Measurements from ENCODE around the gene DHCR7. TPM values are rescaled to one million over a fixed set of nuclear protein-coding genes. Genes with fewer than 3 reads are reported as not detected.
A peak's percentile ranks its signal among the peaks of the same experiment; 100 is the strongest.

The DHCR7 gene
- polyA plus RNA-seq, 1 donor, result 29.4 TPM

DNA sequence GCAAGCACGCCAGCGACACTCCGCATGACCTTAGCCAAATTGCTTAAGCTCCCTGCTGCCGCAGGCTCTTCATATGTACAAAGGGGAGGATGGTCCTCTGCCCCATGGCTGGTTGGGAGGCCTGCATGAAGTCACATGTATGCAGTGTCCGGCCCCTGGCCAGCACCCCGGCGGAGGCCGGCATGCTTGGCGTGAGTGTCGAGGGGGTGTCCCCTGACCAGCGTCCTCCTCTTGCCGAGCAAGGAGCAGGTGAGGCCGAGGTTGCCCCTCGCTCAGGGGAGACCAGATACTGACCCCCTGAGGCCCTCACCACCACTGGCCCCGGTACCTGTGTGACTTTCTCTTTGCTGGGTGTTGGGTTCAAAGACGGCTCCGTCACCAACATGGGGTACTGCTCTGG, 50.2 kb downstream of the DHCR7 start:
- H3K4me1 ChIP-seq (ENCODE audit: control insufficient read depth, insufficient read depth, low read length), result no peaks in the 10 kb centered on the region
- H3K9me3 ChIP-seq (ENCODE audit: control insufficient read depth, low read depth, low read length), result no peaks in the 10 kb centered on the region
- H3K27me3 ChIP-seq (ENCODE audit: control insufficient read depth, insufficient read depth, low read length), result peaks cover 4% of the 10 kb centered on the region
- no peaks in the 10 kb centered on the region for H3K36me3 ChIP-seq (ENCODE audit: control insufficient read depth, insufficient read depth, low read length)
- no CpG with 5 or more reads among the region's 17 CpGs for WGBS (ENCODE audit: insufficient coverage, low lambda C conversion rate)
- no peak overlapping the region for H3K4me3 ChIP-seq (ENCODE audit: low read length)
- H3K27ac ChIP-seq (ENCODE audit: low read length), result no peak overlapping the region
- DNase-seq, result no peak

DNA sequence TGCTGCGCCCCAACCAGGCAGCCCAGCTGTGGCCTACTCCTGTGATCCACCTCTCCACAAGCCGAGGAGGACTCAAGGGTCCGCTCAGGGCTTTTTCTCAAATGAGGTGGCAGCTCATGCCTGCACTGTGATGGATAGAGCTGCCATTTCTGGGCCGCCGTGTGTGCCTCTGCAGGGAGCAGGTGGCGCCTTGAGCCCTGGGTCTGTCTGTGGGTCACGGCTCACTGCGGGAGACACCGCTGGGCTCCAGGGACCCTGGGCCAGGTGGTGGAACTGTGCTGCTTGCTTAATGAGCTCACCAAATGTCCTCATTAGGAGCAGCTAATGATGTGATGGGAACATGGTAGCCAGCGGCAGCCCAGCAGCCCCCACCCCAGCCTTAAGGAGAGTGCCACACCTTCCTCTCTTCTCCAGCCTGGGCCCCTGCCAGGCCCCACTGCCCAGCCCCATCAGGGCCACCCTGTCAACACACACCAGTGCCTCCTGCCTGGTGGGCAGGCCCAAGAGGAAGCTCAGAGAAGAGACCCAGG, 50.8 kb downstream of the DHCR7 start:
- DNase-seq, result no peak
- H3K27me3 ChIP-seq (ENCODE audit: control insufficient read depth, insufficient read depth, low read length), result peaks cover 4% of the 10 kb centered on the region
- no peaks in the 10 kb centered on the region for H3K36me3 ChIP-seq (ENCODE audit: control insufficient read depth, insufficient read depth, low read length)
- no peak overlapping the region for H3K4me3 ChIP-seq (ENCODE audit: low read length)
- no peak overlapping the region for H3K27ac ChIP-seq (ENCODE audit: low read length)
- no peaks in the 10 kb centered on the region for H3K9me3 ChIP-seq (ENCODE audit: control insufficient read depth, low read depth, low read length)
- no CpG with 5 or more reads among the region's 10 CpGs for WGBS (ENCODE audit: insufficient coverage, low lambda C conversion rate)
- H3K4me1 ChIP-seq (ENCODE audit: control insufficient read depth, insufficient read depth, low read length), result no peaks in the 10 kb centered on the region

DNA sequence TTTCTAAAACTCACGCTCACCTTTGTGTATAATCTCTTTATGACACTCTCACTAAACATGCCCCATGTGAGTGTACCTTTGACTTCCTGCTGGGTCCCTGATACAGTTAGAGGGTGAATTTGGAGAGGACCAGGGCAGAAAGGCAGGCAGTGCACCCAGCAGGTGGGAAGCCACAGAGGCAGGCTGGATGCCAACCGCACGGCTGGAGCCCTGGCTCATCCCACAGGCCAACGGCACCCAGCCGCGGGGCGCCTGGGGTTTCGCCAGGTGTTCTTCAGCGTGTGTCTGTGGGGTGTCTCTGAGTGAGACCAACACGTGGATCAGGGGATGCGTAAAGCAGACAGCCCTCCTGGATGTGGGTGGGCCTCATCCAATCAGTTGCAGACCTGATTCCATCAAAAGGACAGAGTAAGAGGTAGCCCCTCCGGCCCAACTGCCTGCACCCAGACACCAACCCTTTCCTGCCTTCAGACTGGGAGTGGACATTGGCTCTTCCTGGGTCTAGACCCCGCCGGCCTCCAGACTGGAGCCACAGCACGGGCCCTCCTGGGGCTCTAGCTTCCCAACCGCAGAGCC, 51.6 kb downstream of the DHCR7 start:
- no peaks in the 10 kb centered on the region for H3K9me3 ChIP-seq (ENCODE audit: control insufficient read depth, low read depth, low read length)
- no peak overlapping the region for H3K27ac ChIP-seq (ENCODE audit: low read length)
- peaks cover 6% of the 10 kb centered on the region for H3K27me3 ChIP-seq (ENCODE audit: control insufficient read depth, insufficient read depth, low read length)
- WGBS (ENCODE audit: insufficient coverage, low lambda C conversion rate), result 100% methylated on average over 1 of the region's 16 CpGs
- H3K4me1 ChIP-seq (ENCODE audit: control insufficient read depth, insufficient read depth, low read length), result no peaks in the 10 kb centered on the region
- no peak overlapping the region for H3K4me3 ChIP-seq (ENCODE audit: low read length)
- no peak for DNase-seq
- no peaks in the 10 kb centered on the region for H3K36me3 ChIP-seq (ENCODE audit: control insufficient read depth, insufficient read depth, low read length)

DNA sequence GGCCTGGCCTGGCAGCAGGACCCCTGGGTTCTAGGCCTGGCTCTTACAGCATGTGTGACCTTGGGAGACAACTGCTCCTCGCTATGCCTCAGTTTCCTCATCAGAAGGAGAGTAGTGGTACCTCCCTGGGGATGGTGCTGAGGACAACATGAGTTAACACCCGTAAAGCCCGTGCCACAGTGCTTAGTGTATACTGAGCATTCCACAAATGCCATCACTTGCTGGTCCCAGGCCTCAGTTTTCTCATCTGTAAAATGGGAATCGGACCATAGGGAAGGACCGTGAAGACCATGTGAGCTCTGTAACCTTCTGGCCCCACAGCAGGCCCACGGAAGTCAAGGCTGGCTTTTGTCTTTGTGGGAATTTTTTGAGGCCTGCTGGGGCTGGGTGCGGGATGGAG, 52.4 kb downstream of the DHCR7 start:
- no peaks in the 10 kb centered on the region for H3K4me1 ChIP-seq (ENCODE audit: control insufficient read depth, insufficient read depth, low read length)
- no peak overlapping the region for H3K4me3 ChIP-seq (ENCODE audit: low read length)
- no CpG with 5 or more reads among the region's 7 CpGs for WGBS (ENCODE audit: insufficient coverage, low lambda C conversion rate)
- H3K36me3 ChIP-seq (ENCODE audit: control insufficient read depth, insufficient read depth, low read length), result no peaks in the 10 kb centered on the region
- H3K9me3 ChIP-seq (ENCODE audit: control insufficient read depth, low read depth, low read length), result no peaks in the 10 kb centered on the region
- DNase-seq, result no peak
- H3K27ac ChIP-seq (ENCODE audit: low read length), result no peak overlapping the region
- H3K27me3 ChIP-seq (ENCODE audit: control insufficient read depth, insufficient read depth, low read length), result peaks cover 6% of the 10 kb centered on the region

DNA sequence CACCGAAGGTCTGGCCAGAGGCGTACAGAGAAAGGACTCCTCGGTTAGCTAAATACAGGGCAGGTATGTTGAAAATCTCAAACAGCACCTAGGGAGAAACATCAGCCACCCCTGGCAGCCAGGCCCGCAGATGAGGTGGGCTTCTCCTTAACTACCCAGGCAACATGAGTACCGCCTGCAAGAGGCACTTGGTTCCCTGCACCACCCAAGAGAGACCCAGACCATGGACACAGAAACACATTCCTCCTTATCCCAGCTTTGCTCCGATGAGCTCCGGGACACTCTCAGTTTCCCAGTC, 53.0 kb downstream of the DHCR7 start:
- no peak for DNase-seq
- Histone ChIP-seq H3K27ac (ENCODE audit: low read length) (no peak overlapping the region), H3K4me3 (ENCODE audit: low read length) (no peak overlapping the region)

DNA sequence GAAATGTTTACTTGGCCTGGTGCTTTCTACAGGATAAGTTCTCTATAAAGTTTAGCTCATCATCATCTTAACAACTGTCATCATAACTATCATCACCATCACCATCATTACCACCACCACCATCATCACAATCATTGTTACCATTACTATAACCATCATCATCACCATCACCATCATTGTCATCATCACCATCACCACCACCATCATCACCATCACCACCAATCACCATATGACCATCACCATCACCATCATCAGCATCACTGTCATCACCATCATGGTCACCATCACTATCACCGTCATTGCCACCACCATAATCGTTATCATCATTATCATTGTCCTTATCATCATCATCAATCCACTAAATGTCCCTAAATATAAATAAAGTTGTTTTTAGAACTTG, 54.9 kb downstream of the DHCR7 start:
- no peaks in the 10 kb centered on the region for H3K4me1 ChIP-seq (ENCODE audit: control insufficient read depth, insufficient read depth, low read length)
- DNase-seq, result no peak
- H3K27ac ChIP-seq (ENCODE audit: low read length), result no peak overlapping the region
- no peak overlapping the region for H3K4me3 ChIP-seq (ENCODE audit: low read length)
- WGBS (ENCODE audit: insufficient coverage, low lambda C conversion rate), result no CpG with 5 or more reads among the region's 2 CpGs
- H3K27me3 ChIP-seq (ENCODE audit: control insufficient read depth, insufficient read depth, low read length), result peaks cover 6% of the 10 kb centered on the region
- H3K9me3 ChIP-seq (ENCODE audit: control insufficient read depth, low read depth, low read length), result peaks cover under 1% of the 10 kb centered on the region
- no peaks in the 10 kb centered on the region for H3K36me3 ChIP-seq (ENCODE audit: control insufficient read depth, insufficient read depth, low read length)

More for the DNA sequence above, 53.0 kb downstream of the DHCR7 start:
- Histone ChIP-seq H3K9me3 (ENCODE audit: control insufficient read depth, low read depth, low read length) (no peaks in the 10 kb centered on the region), H3K36me3 (ENCODE audit: control insufficient read depth, insufficient read depth, low read length) (no peaks in the 10 kb centered on the region), H3K27me3 (ENCODE audit: control insufficient read depth, insufficient read depth, low read length) (peaks cover 6% of the 10 kb centered on the region), H3K4me1 (ENCODE audit: control insufficient read depth, insufficient read depth, low read length) (no peaks in the 10 kb centered on the region)
- WGBS (ENCODE audit: insufficient coverage, low lambda C conversion rate), result 0% methylated on average over 1 of the region's 7 CpGs

DNA sequence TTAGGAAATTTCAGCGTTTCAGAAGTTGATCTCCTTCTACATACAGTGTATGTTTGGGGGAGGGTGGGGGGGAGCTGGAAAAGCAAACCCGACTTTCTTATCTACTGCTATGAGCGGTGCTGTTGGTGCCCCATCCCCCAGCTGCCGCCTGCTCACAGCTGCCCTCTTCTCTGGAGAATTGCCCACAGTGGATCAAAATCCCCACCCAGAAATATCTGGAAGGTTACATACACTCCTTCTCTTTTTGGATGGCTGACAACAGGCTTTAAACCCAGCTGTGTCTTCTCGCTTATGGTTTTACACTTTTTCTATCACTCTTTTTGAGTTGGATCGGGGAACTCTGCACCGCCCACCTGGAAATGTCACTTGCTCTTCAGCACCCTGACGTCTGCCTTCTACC, 56.4 kb downstream of the DHCR7 start:
- H3K27me3 ChIP-seq (ENCODE audit: control insufficient read depth, insufficient read depth, low read length), result peaks cover 6% of the 10 kb centered on the region
- no peak overlapping the region for H3K27ac ChIP-seq (ENCODE audit: low read length)
- no peaks in the 10 kb centered on the region for H3K36me3 ChIP-seq (ENCODE audit: control insufficient read depth, insufficient read depth, low read length)
- no peak overlapping the region for H3K4me3 ChIP-seq (ENCODE audit: low read length)
- no peaks in the 10 kb centered on the region for H3K4me1 ChIP-seq (ENCODE audit: control insufficient read depth, insufficient read depth, low read length)
- H3K9me3 ChIP-seq (ENCODE audit: control insufficient read depth, low read depth, low read length), result peaks cover 5% of the 10 kb centered on the region
- DNase-seq, result no peak
- WGBS (ENCODE audit: insufficient coverage, low lambda C conversion rate), result 68% methylated on average over 3 of the region's 8 CpGs

DNA sequence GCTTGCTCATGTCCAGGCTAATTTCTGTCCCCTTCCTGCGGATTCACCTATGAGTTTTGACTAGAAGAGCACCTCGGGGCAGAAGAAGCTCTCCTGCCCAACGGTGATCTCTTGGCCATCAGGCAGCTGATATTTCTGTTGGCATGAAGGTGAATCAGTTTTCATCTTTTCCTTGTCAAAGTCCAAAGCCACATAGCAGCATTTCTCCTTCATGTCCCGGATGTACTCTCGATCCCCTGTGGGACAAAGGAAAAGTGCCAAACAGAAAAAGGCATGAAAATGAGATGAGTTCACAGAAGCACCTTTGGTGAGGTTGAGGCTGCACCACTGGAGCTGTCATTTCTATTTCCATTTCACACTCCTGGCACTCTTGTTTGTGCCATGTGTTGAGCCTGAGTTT, 56.8 kb downstream of the DHCR7 start:
- no CpG with 5 or more reads among the region's 5 CpGs for WGBS (ENCODE audit: insufficient coverage, low lambda C conversion rate)
- H3K36me3 ChIP-seq (ENCODE audit: control insufficient read depth, insufficient read depth, low read length), result no peaks in the 10 kb centered on the region
- H3K4me1 ChIP-seq (ENCODE audit: control insufficient read depth, insufficient read depth, low read length), result no peaks in the 10 kb centered on the region
- H3K9me3 ChIP-seq (ENCODE audit: control insufficient read depth, low read depth, low read length), result peaks cover 5% of the 10 kb centered on the region
- peak in 1 of 2 donors; percentile 35 for DNase-seq
- H3K27me3 ChIP-seq (ENCODE audit: control insufficient read depth, insufficient read depth, low read length), result peaks cover 6% of the 10 kb centered on the region
- H3K27ac ChIP-seq (ENCODE audit: low read length), result no peak overlapping the region
- H3K4me3 ChIP-seq (ENCODE audit: low read length), result no peak overlapping the region

DNA sequence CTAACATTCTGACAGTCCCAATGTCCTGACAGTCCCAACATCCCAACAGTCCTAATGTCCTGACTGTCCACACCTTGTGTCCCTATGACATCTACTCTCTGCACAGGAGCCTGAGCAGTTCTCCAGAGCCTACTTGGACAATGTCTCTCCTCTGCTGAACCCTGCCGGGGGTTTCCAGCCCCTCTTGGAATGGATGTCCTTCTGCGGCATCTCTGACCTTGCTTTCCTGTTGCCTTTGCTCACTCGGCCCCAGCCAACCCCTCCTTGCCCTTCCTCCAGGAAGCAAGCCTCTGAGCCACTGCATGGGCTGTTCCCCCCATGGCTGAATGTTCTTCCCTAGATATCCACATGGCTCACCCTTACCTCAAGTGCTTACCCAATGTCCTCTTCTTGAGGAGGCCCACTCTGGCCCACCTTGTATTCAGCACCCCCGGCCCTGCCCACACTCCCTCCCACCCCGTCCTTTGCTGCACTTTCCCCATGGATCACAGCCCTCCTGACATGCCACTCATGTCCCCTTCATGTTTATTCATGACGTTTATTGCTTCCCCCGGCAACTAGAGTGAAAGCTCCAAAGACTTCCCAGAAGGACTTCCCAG, 59.5 kb downstream of the DHCR7 start:
- Histone ChIP-seq H3K9me3 (ENCODE audit: control insufficient read depth, low read depth, low read length) (peaks cover 5% of the 10 kb centered on the region), H3K36me3 (ENCODE audit: control insufficient read depth, insufficient read depth, low read length) (no peaks in the 10 kb centered on the region), H3K27ac (ENCODE audit: low read length) (no peak overlapping the region), H3K4me3 (ENCODE audit: low read length) (no peak overlapping the region), H3K27me3 (ENCODE audit: control insufficient read depth, insufficient read depth, low read length) (peaks cover 2% of the 10 kb centered on the region), H3K4me1 (ENCODE audit: control insufficient read depth, insufficient read depth, low read length) (no peaks in the 10 kb centered on the region)
- WGBS (ENCODE audit: insufficient coverage, low lambda C conversion rate), result no CpG with 5 or more reads among the region's 7 CpGs
- no peak for DNase-seq

DNA sequence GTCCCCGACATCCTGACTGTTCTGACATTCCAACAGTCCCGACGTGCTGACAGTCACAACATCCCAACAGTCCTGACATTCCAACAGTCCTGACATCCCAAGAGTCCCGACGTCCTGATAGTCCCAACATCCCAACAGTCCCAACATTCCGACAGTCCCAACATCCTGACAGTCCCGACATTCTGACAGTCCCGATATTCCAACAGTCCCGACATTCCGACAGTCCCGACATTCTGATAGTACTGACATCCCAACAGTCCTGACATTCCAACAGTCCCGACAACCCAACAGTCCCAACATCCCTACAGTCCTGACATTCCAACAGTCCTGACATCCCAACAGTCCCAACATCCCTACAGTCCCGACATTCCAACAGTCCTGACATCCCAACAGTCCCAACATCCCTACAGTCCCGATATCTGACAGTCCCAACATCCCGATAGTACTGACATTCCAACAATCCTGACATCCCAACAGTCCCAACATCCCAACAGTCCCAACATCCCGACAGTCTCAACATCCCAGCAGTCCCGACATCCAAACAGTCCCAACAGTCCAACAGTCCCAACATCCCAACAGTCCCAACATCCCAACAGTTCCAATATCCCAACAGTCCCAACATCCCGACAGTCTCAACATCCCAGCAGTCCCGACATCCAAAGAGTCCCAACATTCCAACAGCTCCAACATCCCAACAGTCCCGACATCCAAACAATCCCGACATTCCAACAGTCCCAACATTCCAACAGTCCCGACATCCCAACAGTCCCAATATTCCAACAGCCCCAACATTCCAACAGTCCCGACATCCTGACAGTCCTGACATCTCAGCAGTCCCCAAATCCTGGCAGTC, 60.2 kb downstream of the DHCR7 start:
- Histone ChIP-seq H3K4me1 (ENCODE audit: control insufficient read depth, insufficient read depth, low read length) (no peaks in the 10 kb centered on the region), H3K4me3 (ENCODE audit: low read length) (no peak overlapping the region), H3K27me3 (ENCODE audit: control insufficient read depth, insufficient read depth, low read length) (peaks cover 2% of the 10 kb centered on the region), H3K36me3 (ENCODE audit: control insufficient read depth, insufficient read depth, low read length) (no peaks in the 10 kb centered on the region), H3K27ac (ENCODE audit: low read length) (no peak overlapping the region), H3K9me3 (ENCODE audit: control insufficient read depth, low read depth, low read length) (peaks cover 5% of the 10 kb centered on the region)
- WGBS (ENCODE audit: insufficient coverage, low lambda C conversion rate), result 74% methylated on average over 2 of the region's 23 CpGs
- no peak for DNase-seq

Measured in large intestine (tissue), 3 donors.